HEK293 (cell line): Measurements from ENCODE around the gene ALOX15B.

ENCODE experiments used
- CTCF ChIA-PET: fragments of 350-600 bp; formaldehyde crosslinking; extraction: SDS; loops from one replicate; lab custom pipeline; 2021; ENCODE audit warnings: antibody characterized with exemption; lab: Yijun Ruan, JAX
- POLR2A ChIA-PET: fragments of 300-600 bp; formaldehyde crosslinking; extraction: SDS; loops from one replicate; lab custom pipeline; 2020; ENCODE audit warnings: antibody characterized with exemption, inconsistent platforms; lab: Yijun Ruan, JAX
- H3K27ac ChIP-seq: fragments of 200-500 bp; sonication (Bioruptor generic); 2 replicates; pipeline ENCODE4 v1.5.1; 2014; ENCODE audit warnings: low read depth, low read length, control low read depth, inconsistent platforms; ENCODE audit errors: extremely low read depth
- H3K36me3 ChIP-seq, 2 experiments: fragments of 200-500 bp in 1 of 2; sonication (Bioruptor generic) in 1 of 2; 1 replicate in 1 of 2; 2 replicates in 1 of 2; pipeline ENCODE4 v1.5.1; 2014 to 2017; ENCODE audit warnings: inconsistent platforms in 2 of 2, low read length in 2 of 2; ENCODE audit not compliant: control insufficient read depth in 2 of 2, insufficient read depth in 1 of 2
- H3K4me1 ChIP-seq: fragments of 200-500 bp; sonication (Bioruptor generic); 2 replicates; pipeline ENCODE4 v1.5.1; 2014; ENCODE audit warnings: mild to moderate bottlenecking, low read length, inconsistent platforms; ENCODE audit not compliant: control insufficient read depth, insufficient read depth
- H3K4me3 ChIP-seq: 2 replicates; pipeline ENCODE4 v1.5.1; 2011; ENCODE audit warnings: low read depth, mild to moderate bottlenecking, control low read depth, low read length, moderate library complexity
- H3K9me3 ChIP-seq: fragments of 200-500 bp; sonication (Bioruptor generic); 2 replicates; pipeline ENCODE4 v1.5.1; 2014; ENCODE audit warnings: low read depth, low read length, inconsistent platforms; ENCODE audit not compliant: control insufficient read depth, insufficient read depth
- IKZF3 ChIP-seq: fragments of 450-650 bp; IDR thresholded peaks from 2 replicates; pipeline ENCODE4 v1.5.0; 2018; ENCODE audit warnings: missing biosample characterization, mild to moderate bottlenecking, missing genetic modification characterization, moderate library complexity
- KLF1 ChIP-seq: fragments of 450-650 bp; formaldehyde crosslinking; IDR thresholded peaks from 2 replicates; pipeline ENCODE4 v1.5.1; 2016; ENCODE audit warnings: missing biosample characterization, missing genetic modification characterization
- KLF10 ChIP-seq: fragments of 450-650 bp; IDR thresholded peaks from 2 replicates; pipeline ENCODE4 v1.5.1; 2018; ENCODE audit warnings: missing biosample characterization, mild to moderate bottlenecking, missing genetic modification characterization
- TCF7L2 ChIP-seq: IDR thresholded peaks from 2 replicates; pipeline ENCODE4 v1.6.1; 2011; ENCODE audit warnings: low read depth, mild to moderate bottlenecking, inconsistent platforms, low read length, moderate library complexity, borderline replicate concordance
- ZBTB8A ChIP-seq: fragments of 450-650 bp; formaldehyde crosslinking; IDR thresholded peaks from 2 replicates; pipeline ENCODE4 v1.5.1; 2016; ENCODE audit warnings: missing biosample characterization, missing genetic modification characterization
- ZFHX2 ChIP-seq: fragments of 450-650 bp; formaldehyde crosslinking; conservative IDR thresholded peaks from 2 replicates; pipeline ENCODE4 v1.5.1; 2016; ENCODE audit warnings: missing biosample characterization, missing genetic modification characterization
- ZFP37 ChIP-seq: fragments of 450-650 bp; formaldehyde crosslinking; IDR thresholded peaks from 2 replicates; pipeline ENCODE4 v1.5.1; 2016; ENCODE audit warnings: missing biosample characterization, missing genetic modification characterization
- ZFP41 ChIP-seq: fragments of 450-650 bp; formaldehyde crosslinking; IDR thresholded peaks from 2 replicates; pipeline ENCODE4 v1.5.1; 2016; ENCODE audit warnings: missing biosample characterization, missing genetic modification characterization, borderline replicate concordance
- ZNF155 ChIP-seq: fragments of 450-650 bp; formaldehyde crosslinking; IDR thresholded peaks from 2 replicates; pipeline ENCODE4 v1.5.1; 2016; ENCODE audit warnings: missing biosample characterization, missing genetic modification characterization
- ZNF433 ChIP-seq: fragments of 450-650 bp; formaldehyde crosslinking; IDR thresholded peaks from 2 replicates; pipeline ENCODE4 v1.5.1; 2016; ENCODE audit warnings: missing biosample characterization, missing genetic modification characterization, low read depth
- ZNF571 ChIP-seq: fragments of 450-650 bp; formaldehyde crosslinking; IDR thresholded peaks from 2 replicates; pipeline ENCODE4 v1.5.0; 2017; ENCODE audit warnings: missing biosample characterization, missing genetic modification characterization
- ZNF621 ChIP-seq: fragments of 450-650 bp; formaldehyde crosslinking; IDR thresholded peaks from 2 replicates; pipeline ENCODE4 v1.5.1; 2017; ENCODE audit warnings: missing biosample characterization, missing genetic modification characterization
- ZNF660 ChIP-seq: fragments of 450-650 bp; IDR thresholded peaks from 2 replicates; pipeline ENCODE4 v1.5.1; 2018; ENCODE audit warnings: missing biosample characterization, mild to moderate bottlenecking, missing genetic modification characterization
- ZNF701 ChIP-seq: fragments of 450-650 bp; formaldehyde crosslinking; IDR thresholded peaks from 2 replicates; pipeline ENCODE4 v1.5.1; 2016; ENCODE audit warnings: missing biosample characterization, missing genetic modification characterization
- ZNF776 ChIP-seq: fragments of 450-650 bp; formaldehyde crosslinking; IDR thresholded peaks from 2 replicates; pipeline ENCODE4 v1.5.0; 2017; ENCODE audit warnings: missing biosample characterization, missing genetic modification characterization, borderline replicate concordance
- ZNF777 ChIP-seq: fragments of 450-650 bp; formaldehyde crosslinking; IDR thresholded peaks from 2 replicates; pipeline ENCODE4 v1.5.1; 2017; ENCODE audit warnings: missing biosample characterization, missing genetic modification characterization, borderline replicate concordance
- ZSCAN23 ChIP-seq: fragments of 450-650 bp; formaldehyde crosslinking; IDR thresholded peaks from 2 replicates; pipeline ENCODE4 v1.5.1; 2016; ENCODE audit warnings: missing biosample characterization, missing genetic modification characterization
- TF ChIP-seq, protein P1 (sequence below): fragments of 450-650 bp; formaldehyde crosslinking; IDR thresholded peaks from 2 replicates; pipeline ENCODE4 v1.5.1; 2017; ENCODE audit warnings: missing biosample characterization, missing genetic modification characterization
- TF ChIP-seq, protein P2 (sequence below): fragments of 450-650 bp; formaldehyde crosslinking; IDR thresholded peaks from 2 replicates; pipeline ENCODE4 v1.5.1; 2016; ENCODE audit warnings: missing biosample characterization, missing genetic modification characterization
- TF ChIP-seq, protein P3 (sequence below): fragments of 450-650 bp; formaldehyde crosslinking; IDR thresholded peaks from 2 replicates; pipeline ENCODE4 v1.5.1; 2016; ENCODE audit warnings: missing biosample characterization, missing genetic modification characterization
- TF ChIP-seq, protein P4 (sequence below): fragments of 450-650 bp; IDR thresholded peaks from 2 replicates; pipeline ENCODE4 v1.5.1; 2018; ENCODE audit warnings: missing biosample characterization, mild to moderate bottlenecking, missing genetic modification characterization
- TF ChIP-seq, protein P5 (sequence below): fragments of 450-650 bp; formaldehyde crosslinking; IDR thresholded peaks from 2 replicates; pipeline ENCODE4 v1.5.0; 2017; ENCODE audit warnings: missing biosample characterization, missing genetic modification characterization, borderline replicate concordance
- TF ChIP-seq, protein P6 (sequence below): fragments of 450-650 bp; formaldehyde crosslinking; IDR thresholded peaks from 2 replicates; pipeline ENCODE4 v1.5.1; 2016; ENCODE audit warnings: missing biosample characterization, missing genetic modification characterization

Gene ALOX15B

DNA sequence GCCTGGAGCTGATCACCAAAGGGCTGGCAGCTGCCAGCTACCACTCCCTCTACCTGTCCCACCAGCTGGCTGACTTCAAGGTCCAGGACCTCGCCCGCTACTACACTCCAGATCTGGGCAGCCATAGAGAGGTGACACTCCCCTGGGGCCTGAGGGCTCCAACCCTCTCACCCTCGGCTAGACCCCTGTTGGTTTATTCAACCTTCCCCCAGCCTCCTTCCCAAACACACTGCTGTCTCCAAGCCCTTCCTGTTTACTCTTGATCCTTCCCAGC lies 30.7 kb downstream of the ALOX15B start (continued):
- TF ChIP-seq ZNF777 (tag by site-specific recombination) (no peak), ZNF433 (no peak), ZFP41 (tag by site-specific recombination) (no peak), ZNF660 (no peak), ZNF155 (tag by site-specific recombination) (no peak)

DNA sequence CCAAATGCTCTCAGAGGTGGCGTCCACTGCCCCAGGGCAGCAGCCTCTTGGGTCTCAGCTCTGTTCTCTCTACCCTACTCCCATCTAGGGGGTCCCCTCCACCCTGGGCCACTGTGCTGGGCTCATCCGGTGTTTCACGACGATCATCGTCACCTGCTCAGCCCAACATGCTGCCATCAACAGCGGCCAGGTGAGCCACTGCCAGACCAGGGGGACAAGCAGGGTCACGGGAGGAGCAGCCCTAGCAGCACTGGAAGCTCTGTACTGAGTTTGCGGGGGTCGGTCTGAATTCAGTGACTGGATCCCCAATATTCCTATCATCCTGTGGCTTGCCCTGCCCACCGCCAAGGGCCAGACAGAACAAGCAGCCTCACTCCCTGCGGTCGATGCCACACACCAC lies 32.6 kb downstream of the ALOX15B start:
- Histone ChIP-seq H3K4me1 (no peaks in the 10 kb centered on the region), H3K4me3 (no peak overlapping the region), H3K9me3 (no peaks in the 10 kb centered on the region), H3K36me3 (no peaks in the 10 kb centered on the region), H3K27ac (no peak overlapping the region)
- ChIA-PET CTCF (interaction anchor here (0.6 to 27.3 kb wide), 7 partner anchors 8 to 1318 kb away, joined by 3 to 561 read pairs (median 54); partner anchors contain the start of genes ALOX12B and ALOXE3), POLR2A (no interaction called here)
- TF ChIP-seq KLF10 (tag by site-specific recombination): no peak
- TF ChIP-seq ZFHX2 (tag by site-specific recombination): no peak
- no peak for TF ChIP-seq ZSCAN23 (tag by site-specific recombination)
- TF ChIP-seq ZFP37 (tag by site-specific recombination): no peak
- TF ChIP-seq, protein P1, sequence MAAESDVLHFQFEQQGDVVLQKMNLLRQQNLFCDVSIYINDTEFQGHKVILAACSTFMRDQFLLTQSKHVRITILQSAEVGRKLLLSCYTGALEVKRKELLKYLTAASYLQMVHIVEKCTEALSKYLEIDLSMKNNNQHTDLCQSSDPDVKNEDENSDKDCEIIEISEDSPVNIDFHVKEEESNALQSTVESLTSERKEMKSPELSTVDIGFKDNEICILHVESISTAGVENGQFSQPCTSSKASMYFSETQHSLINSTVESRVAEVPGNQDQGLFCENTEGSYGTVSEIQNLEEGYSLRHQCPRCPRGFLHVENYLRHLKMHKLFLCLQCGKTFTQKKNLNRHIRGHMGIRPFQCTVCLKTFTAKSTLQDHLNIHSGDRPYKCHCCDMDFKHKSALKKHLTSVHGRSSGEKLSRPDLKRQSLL (tag by site-specific recombination): no peak
- TF ChIP-seq ZNF701: no peak
- no peak for TF ChIP-seq ZNF621 (tag by site-specific recombination)
- TF ChIP-seq TCF7L2: no peak
- TF ChIP-seq, protein P2, sequence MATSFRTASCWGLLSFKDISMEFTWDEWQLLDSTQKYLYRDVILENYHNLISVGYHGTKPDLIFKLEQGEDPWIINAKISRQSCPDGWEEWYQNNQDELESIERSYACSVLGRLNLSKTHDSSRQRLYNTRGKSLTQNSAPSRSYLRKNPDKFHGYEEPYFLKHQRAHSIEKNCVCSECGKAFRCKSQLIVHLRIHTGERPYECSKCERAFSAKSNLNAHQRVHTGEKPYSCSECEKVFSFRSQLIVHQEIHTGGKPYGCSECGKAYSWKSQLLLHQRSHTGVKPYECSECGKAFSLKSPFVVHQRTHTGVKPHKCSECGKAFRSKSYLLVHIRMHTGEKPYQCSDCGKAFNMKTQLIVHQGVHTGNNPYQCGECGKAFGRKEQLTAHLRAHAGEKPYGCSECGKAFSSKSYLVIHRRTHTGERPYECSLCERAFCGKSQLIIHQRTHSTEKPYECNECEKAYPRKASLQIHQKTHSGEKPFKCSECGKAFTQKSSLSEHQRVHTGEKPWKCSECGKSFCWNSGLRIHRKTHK (tag by site-specific recombination): no peak
- TF ChIP-seq IKZF3 (tag by site-specific recombination): no peak
- no peak for TF ChIP-seq ZNF571 (tag by site-specific recombination)
- TF ChIP-seq ZNF776 (tag by site-specific recombination): no peak
- TF ChIP-seq ZBTB8A (tag by site-specific recombination): no peak
- TF ChIP-seq, protein P3, sequence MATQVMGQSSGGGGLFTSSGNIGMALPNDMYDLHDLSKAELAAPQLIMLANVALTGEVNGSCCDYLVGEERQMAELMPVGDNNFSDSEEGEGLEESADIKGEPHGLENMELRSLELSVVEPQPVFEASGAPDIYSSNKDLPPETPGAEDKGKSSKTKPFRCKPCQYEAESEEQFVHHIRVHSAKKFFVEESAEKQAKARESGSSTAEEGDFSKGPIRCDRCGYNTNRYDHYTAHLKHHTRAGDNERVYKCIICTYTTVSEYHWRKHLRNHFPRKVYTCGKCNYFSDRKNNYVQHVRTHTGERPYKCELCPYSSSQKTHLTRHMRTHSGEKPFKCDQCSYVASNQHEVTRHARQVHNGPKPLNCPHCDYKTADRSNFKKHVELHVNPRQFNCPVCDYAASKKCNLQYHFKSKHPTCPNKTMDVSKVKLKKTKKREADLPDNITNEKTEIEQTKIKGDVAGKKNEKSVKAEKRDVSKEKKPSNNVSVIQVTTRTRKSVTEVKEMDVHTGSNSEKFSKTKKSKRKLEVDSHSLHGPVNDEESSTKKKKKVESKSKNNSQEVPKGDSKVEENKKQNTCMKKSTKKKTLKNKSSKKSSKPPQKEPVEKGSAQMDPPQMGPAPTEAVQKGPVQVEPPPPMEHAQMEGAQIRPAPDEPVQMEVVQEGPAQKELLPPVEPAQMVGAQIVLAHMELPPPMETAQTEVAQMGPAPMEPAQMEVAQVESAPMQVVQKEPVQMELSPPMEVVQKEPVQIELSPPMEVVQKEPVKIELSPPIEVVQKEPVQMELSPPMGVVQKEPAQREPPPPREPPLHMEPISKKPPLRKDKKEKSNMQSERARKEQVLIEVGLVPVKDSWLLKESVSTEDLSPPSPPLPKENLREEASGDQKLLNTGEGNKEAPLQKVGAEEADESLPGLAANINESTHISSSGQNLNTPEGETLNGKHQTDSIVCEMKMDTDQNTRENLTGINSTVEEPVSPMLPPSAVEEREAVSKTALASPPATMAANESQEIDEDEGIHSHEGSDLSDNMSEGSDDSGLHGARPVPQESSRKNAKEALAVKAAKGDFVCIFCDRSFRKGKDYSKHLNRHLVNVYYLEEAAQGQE (tag by site-specific recombination): no peak
- TF ChIP-seq, all 188 proteins: peak for 0

DNA sequence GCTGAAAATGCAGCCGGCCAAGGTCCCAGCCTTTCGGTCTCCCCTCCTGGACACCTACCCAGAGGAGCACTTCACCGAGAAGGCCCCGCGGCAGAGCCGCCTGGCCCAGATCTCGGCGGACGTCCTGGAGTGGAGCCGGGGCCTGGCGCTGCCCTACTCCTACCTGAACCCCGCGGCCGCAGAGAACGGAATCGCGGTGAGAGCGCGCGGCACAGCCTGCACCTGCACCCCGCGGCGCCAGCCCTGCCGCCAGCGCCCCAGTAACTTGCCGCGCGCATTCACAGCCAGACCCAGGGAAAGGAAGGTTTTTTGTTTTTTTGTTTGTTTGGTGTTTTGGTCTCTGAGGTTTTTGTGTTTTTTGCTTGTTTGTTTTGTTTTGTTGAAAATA lies 33.5 kb downstream of the ALOX15B start:
- Histone ChIP-seq H3K4me1 (no peaks in the 10 kb centered on the region), H3K9me3 (no peaks in the 10 kb centered on the region), H3K27ac (no peak overlapping the region), H3K36me3 (no peaks in the 10 kb centered on the region), H3K4me3 (no peak overlapping the region)
- TF ChIP-seq KLF1 (tag by site-specific recombination): no peak
- TF ChIP-seq ZBTB8A (tag by site-specific recombination): no peak
- TF ChIP-seq, protein P4, sequence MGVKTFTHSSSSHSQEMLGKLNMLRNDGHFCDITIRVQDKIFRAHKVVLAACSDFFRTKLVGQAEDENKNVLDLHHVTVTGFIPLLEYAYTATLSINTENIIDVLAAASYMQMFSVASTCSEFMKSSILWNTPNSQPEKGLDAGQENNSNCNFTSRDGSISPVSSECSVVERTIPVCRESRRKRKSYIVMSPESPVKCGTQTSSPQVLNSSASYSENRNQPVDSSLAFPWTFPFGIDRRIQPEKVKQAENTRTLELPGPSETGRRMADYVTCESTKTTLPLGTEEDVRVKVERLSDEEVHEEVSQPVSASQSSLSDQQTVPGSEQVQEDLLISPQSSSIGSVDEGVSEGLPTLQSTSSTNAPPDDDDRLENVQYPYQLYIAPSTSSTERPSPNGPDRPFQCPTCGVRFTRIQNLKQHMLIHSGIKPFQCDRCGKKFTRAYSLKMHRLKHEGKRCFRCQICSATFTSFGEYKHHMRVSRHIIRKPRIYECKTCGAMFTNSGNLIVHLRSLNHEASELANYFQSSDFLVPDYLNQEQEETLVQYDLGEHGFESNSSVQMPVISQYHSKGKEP (tag by site-specific recombination): no peak
- TF ChIP-seq, protein P5, sequence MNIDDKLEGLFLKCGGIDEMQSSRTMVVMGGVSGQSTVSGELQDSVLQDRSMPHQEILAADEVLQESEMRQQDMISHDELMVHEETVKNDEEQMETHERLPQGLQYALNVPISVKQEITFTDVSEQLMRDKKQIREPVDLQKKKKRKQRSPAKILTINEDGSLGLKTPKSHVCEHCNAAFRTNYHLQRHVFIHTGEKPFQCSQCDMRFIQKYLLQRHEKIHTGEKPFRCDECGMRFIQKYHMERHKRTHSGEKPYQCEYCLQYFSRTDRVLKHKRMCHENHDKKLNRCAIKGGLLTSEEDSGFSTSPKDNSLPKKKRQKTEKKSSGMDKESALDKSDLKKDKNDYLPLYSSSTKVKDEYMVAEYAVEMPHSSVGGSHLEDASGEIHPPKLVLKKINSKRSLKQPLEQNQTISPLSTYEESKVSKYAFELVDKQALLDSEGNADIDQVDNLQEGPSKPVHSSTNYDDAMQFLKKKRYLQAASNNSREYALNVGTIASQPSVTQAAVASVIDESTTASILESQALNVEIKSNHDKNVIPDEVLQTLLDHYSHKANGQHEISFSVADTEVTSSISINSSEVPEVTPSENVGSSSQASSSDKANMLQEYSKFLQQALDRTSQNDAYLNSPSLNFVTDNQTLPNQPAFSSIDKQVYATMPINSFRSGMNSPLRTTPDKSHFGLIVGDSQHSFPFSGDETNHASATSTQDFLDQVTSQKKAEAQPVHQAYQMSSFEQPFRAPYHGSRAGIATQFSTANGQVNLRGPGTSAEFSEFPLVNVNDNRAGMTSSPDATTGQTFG (tag by site-specific recombination): no peak
- TF ChIP-seq, protein P6, sequence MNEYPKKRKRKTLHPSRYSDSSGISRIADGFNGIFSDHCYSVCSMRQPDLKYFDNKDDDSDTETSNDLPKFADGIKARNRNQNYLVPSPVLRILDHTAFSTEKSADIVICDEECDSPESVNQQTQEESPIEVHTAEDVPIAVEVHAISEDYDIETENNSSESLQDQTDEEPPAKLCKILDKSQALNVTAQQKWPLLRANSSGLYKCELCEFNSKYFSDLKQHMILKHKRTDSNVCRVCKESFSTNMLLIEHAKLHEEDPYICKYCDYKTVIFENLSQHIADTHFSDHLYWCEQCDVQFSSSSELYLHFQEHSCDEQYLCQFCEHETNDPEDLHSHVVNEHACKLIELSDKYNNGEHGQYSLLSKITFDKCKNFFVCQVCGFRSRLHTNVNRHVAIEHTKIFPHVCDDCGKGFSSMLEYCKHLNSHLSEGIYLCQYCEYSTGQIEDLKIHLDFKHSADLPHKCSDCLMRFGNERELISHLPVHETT (tag by site-specific recombination): no peak
- ChIA-PET CTCF (interaction anchor here (0.9 to 27.3 kb wide), 5 partner anchors 8 to 47 kb away, joined by 3 to 561 read pairs (median 76); partner anchors contain the start of genes ALOX12B and ALOXE3), POLR2A (no interaction called here)
